H1 (cell line): ENCODE measurements around the gene CAPZA2. TPM values are rescaled to one million over a fixed set of nuclear protein-coding genes. Genes with fewer than 3 reads are reported as not detected.

Experiments
- JUND ChIP-seq: IDR thresholded peaks from 2 replicates; pipeline ENCODE4 v1.6.1; 2011; ENCODE audit warnings: mild to moderate bottlenecking, improper control_type of control experiment, low read length
- POLR2AphosphoS5 ChIP-seq: IDR thresholded peaks from 2 replicates; pipeline ENCODE4 v1.6.1; 2011; ENCODE audit warnings: low read depth, low read length
- SIX5 ChIP-seq: IDR thresholded peaks from 2 replicates; pipeline ENCODE4 v1.6.1; 2011; ENCODE audit warnings: mild to moderate bottlenecking, low read depth, low read length
- SP2 ChIP-seq: IDR thresholded peaks from 2 replicates; pipeline ENCODE4 v1.6.1; 2012; ENCODE audit warnings: mild to moderate bottlenecking, low read length, inconsistent platforms
- SP4 ChIP-seq: IDR thresholded peaks from 2 replicates; pipeline ENCODE4 v1.6.1; 2012; ENCODE audit warnings: low read length, inconsistent platforms
- ZNF274 ChIP-seq: IDR thresholded peaks from 2 replicates; pipeline ENCODE4 v1.7.0; 2012; ENCODE audit warnings: low read length, borderline replicate concordance; ENCODE audit errors: extremely low read depth
- polyA plus RNA-seq, 7 experiments: library from polyadenylated mRNA; depleted of rRNA in 3 of 7; stranded (reverse) in 5 of 7; unstranded in 2 of 7; fragments of >200 nt in 5 of 7; fragments of 200-250 nt in 2 of 7; gene quantifications; 1 replicate in 5 of 7; 2 replicates in 1 of 7; 4 replicates in 1 of 7; pipeline versions ENCODE4 v1.2.1 to v1.2.3, GENCODE V29; 2011 to 2013; ENCODE audit warnings: missing spikeins in 2 of 7, mixed read lengths in 2 of 7
- total RNA-seq: library from RNA; stranded (reverse); fragmentation: NEBNext Ultra II Directional; extraction: Animal tissue kit (Norgen Biotek cat#: 25700); gene quantifications from 2 replicates; pipeline ENCODE4 v1.2.1, GENCODE V29; 2021
- TF ChIP-seq, protein P1 (sequence below): IDR thresholded peaks from 2 replicates; pipeline ENCODE4 v1.6.1; 2011; ENCODE audit warnings: low read depth, mild to moderate bottlenecking, low read length; ENCODE audit not compliant: insufficient read depth
- TF ChIP-seq, protein P2 (sequence below): IDR thresholded peaks from 2 replicates; pipeline ENCODE4 v1.6.1; 2011; ENCODE audit warnings: low read length, improper control_type of control experiment

Gene CAPZA2
- total and polyA plus RNA-seq, 2 of the 8 experiments (the other 6 are each of a cell fraction or from before 2014, with no cell fraction given): 33.2 to 145 TPM

DNA sequence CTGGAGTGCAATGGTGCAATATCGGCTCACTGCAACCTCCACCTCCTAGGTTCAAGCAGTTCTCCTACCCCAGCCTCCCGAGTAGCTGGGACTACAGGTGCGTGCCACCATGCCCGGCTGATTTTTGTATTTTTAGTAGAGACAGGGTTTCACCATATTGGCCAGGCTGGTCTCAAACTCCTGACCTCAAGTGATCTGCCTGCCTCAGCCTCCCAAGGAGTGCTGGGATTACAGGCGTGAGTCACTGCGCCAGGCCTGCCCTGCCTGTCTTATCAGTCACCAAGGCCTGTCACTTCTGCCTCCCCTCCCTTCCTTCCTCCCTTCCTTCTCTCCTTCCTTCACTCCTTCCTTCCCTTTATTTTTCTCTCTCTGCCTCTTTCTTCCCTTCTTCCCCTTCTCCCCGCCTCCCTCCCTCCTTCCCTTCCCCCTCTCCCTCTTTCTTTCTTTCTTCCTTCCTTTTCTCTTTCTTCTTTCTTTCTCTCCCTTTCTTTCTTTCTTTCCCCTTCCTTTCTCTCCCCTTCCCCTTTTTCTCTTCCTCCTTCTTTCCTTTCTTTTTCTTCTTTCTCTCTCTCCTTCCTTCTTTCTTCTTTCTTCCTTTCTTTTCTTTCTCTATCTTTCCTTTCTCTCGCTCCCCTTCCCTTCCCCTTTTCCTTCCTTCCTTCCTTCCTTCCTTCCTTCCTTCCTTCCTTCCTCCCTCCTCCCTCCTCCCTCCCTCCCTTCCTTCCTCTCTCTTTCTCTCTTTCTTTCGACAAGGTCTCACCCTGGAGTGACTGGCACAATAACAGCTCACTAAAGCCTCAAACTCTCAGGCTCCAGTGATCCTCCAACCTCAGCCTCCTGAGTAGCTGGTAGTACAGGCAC is 87.8 kb downstream of the CAPZA2 start (continued):
- TF ChIP-seq, protein P1, sequence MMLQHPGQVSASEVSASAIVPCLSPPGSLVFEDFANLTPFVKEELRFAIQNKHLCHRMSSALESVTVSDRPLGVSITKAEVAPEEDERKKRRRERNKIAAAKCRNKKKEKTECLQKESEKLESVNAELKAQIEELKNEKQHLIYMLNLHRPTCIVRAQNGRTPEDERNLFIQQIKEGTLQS: no peak
- TF ChIP-seq ZNF274 (no peak), SIX5 (no peak), JUND (no peak), POLR2AphosphoS5 (no peak), SP4 (no peak), SP2 (no peak)
- TF ChIP-seq, protein P2, sequence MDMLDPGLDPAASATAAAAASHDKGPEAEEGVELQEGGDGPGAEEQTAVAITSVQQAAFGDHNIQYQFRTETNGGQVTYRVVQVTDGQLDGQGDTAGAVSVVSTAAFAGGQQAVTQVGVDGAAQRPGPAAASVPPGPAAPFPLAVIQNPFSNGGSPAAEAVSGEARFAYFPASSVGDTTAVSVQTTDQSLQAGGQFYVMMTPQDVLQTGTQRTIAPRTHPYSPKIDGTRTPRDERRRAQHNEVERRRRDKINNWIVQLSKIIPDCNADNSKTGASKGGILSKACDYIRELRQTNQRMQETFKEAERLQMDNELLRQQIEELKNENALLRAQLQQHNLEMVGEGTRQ: no peak
